Right forelimb (tissue), 1 donor: ENCODE data around the gene KRT75.
"Not testable (repeated sequence)": the region's sequence is repeated elsewhere in the genome, so short reads cannot be mapped to it uniquely, and the experiment has no call there.

Experiments
- DNase-seq: peaks from one replicate; pipeline ENCODE4 v3.0.0-alpha.2; 2018

The KRT75 gene

GRCh38 chr12:52414936-52415335, 19.2 kb downstream of the KRT75 start:
- DNase-seq: no peak

GRCh38 chr12:52413782-52414345, 20.3 kb downstream of the KRT75 start:
- DNase-seq: no peak

DNA sequence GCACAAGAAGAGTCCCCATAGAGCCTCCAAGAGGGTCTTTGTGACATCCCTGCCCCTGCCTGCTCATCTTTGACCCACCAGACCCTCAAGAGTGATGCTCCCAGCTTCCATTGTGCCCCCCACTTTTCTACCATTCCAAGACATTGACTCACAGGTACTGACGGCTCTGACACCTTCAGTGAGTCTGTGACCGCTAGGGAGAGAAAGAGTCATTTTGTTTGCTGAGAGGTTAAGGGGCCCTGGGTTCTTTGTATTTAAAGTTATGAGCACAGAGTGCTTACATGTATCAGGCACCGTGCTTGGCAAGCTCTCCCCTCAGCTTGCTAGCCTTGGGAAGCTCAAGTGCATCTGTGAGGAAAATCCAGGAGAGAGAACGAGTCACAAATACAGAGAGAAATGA, 21.0 kb downstream of the KRT75 start:
- no peak for DNase-seq

DNA sequence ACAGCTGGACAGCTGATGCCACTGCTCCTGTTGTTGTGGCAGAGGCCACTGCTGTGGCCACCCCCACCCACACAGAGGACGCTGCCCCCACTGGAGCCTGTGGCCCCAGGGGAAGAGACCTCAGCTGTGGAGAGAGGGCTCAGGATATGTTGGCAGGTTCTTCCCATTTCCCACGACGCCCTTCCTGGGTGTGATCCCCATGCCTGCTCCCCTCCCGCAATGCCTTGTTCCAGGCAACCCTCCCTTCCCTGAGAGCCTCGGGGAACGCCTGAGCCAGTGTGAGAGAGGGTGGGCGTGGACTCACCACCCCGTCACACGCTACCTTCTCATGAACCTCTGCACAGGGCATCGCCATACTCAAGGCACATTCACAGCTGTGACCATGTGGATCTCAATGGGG, 22.4 kb downstream of the KRT75 start:
- DNase-seq: no peak

- not testable (repeated sequence) for DNase-seq
Observed at GRCh38 chr12:52410589-52411248, 23.5 kb downstream of the KRT75 start.

DNA sequence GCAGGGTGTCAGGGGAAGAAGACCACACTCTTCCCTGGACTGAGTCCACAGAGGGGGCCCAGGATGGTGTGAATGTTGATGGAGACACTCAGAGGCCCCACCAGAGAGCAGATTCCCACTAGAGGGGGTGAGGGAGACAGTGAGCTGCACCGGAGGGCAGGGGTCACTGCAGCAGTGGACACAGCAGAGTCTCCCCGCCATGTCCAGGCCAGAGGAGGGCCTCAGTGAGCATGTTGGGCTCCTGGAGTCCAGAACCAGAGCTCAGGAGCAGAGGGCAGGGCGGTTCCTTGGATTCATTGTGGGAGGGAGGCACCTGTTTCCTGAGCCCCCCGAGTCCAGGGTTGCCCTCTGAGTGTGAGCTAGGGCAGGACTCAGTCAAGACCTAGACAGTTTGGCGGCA, 26.3 kb downstream of the KRT75 start:
- DNase-seq: no peak

- DNase-seq: no peak
Observed at GRCh38 chr12:52405922-52406385, 28.2 kb downstream of the KRT75 start, which contains the start of gene KRT82. Gene KRT82 (minus strand): TSS chr12:52406335. CDS start chr12:52406277, 58 bp downstream.

- DNase-seq: no peak
Observed at GRCh38 chr12:52404951-52405350, 29.2 kb downstream of the KRT75 start.

DNA sequence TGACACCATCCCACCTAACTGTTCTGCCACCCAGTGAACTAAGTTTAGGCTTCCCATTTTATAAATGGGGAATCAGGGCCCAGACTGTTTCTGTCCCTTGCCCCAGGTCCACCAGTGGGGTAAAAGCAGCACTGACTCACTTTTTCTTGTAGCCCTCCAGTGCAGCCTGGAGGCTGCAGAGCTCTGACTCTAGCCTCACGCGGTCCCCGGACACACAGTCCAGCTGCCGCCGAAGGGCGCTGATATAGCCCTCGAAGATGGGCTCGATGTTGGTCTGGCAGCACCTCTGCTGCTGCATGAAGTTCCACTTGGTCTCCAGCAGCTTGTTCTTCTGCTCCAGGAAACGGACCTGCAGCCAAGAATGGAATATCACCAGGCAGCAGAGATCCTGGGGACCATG, 30.6 kb downstream of the KRT75 start:
- no peak for DNase-seq

- no peak for DNase-seq
Observed at GRCh38 chr12:52402873-52403540, 31.2 kb downstream of the KRT75 start.

DNA sequence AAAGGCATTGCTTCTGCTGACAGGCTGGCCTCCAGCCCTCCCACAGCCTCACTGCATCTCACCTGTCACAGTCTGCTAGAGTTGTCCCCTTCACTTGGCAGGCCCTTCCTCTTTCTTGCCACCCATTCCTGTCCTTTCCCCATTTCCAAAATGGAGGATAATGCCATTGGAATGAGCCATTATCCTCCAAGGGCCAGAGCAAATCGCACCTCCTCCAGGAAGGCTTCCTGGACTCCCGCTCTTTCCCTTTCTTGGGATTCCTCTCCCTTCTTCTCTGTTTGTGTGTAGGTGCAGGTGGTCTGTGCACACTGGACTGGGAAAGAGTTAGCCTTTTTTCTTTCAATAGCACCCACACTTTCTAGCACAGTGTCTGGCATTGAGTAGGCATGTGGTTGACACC, 31.8 kb downstream of the KRT75 start:
- no peak for DNase-seq

- no peak for DNase-seq
Observed at GRCh38 chr12:52401926-52402325, 32.2 kb downstream of the KRT75 start.

- DNase-seq: no peak
Observed at GRCh38 chr12:52401526-52401925, 32.6 kb downstream of the KRT75 start.

DNA sequence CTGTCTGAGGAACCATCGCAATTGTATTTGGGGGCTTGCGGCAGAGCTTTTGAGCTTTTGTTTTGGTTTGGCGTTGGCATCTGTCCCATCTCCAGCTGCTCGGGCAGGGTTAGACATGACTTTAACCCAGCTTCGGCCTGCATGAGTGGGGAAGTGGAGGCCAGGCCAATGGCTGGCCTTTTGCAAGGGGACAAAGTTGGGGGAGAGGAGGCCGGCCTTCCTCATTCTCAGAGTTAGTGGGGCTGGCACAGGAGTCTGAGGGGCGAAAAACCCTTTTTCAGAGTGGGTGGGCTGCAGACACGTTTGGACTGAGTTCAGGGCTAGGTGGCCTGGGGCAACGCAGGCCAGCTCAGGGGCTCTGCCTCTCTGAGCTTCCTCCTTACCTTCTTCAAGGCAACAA, 33.3 kb downstream of the KRT75 start:
- DNase-seq: no peak

DNA sequence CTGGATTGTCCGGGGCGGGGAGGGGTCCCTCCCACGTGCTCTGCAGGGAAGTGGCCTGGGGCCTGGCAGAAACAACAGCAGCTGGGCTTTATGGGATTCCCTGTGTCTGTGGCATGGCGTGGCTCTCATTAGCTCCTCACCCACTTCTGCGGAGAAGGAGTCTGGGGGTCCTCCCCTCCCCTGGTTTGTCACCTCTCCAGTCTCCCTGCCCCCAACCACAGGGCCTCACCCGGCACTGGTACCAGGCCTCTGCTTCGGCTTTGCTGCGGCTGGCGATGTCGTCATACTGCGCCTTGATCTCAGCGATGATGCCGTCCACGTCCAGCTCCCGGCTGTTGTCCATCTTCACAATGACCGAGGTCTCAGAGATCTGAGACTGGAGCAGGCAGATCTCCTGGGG, 34.4 kb downstream of the KRT75 start:
- no peak for DNase-seq

DNA sequence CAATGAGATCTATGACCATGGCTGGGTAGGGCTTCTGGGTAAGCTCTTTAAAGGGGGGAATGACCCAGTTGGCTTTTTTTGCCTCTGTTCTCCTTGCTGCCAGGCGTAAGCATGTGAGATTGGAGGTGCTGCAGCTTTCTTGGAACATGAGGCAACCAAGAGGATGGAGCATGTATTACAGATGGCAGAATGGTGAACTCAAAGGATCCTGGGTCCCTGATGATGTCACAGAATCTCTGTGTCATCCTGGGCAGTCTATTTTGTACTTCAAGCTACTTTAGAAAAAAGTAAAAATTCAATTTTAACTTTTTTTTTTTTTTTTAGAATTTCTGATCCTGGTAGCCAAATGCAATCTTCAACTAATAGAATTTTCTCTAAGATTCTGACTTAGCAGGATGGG, 36.0 kb downstream of the KRT75 start:
- no peak for DNase-seq

GRCh38 chr12:52396656-52397055, 37.5 kb downstream of the KRT75 start:
- no peak for DNase-seq

- DNase-seq: no peak
Observed at GRCh38 chr12:52395761-52396434, 38.3 kb downstream of the KRT75 start.

GRCh38 chr12:52394836-52395405, 39.2 kb downstream of the KRT75 start:
- no peak for DNase-seq

DNA sequence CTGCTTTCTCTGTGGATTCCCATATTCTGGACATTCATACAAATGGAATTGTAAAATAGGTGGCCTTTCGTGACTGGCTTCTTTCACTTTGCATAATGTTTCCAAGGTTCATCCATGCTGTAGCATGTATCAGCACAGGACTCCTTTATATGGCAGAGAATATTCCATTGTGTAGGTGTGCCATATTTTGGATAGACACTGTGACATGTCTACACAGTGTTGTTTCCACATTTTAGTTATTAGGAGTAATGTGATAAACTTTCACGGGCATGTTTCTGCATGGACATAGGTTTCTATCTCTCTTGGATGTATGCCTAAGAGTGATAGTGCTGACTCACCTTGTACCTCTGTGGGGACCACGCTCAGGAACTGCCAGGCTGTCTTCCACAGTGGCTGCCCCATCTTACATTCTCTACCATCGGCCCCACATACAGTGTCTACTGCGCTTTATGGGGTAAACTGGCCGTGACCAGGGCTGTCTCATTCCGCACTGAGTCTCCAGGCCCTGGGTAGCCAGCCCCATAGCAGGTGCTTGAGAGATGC, 41.6 kb downstream of the KRT75 start:
- no peak for DNase-seq

DNA sequence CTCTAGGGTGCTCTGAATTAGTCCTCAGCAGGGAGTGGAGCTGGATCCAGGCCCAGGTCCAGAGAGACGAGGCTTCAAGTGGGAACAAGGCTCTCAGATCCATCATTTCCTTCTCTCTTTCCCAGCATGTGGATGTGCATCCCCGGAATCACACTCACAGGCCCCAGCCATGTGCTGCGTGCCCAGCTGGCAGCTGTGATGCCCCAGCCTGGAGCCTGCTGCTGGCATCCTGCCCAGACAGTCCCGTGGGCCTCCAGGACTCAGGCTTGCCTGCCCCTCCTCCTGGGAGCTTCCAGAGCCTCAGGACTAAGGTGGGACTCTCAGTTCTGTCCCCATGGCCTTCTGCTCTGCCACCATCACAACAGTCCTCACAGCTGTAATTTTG, 42.6 kb downstream of the KRT75 start:
- peak; percentile 58 for DNase-seq

DNA sequence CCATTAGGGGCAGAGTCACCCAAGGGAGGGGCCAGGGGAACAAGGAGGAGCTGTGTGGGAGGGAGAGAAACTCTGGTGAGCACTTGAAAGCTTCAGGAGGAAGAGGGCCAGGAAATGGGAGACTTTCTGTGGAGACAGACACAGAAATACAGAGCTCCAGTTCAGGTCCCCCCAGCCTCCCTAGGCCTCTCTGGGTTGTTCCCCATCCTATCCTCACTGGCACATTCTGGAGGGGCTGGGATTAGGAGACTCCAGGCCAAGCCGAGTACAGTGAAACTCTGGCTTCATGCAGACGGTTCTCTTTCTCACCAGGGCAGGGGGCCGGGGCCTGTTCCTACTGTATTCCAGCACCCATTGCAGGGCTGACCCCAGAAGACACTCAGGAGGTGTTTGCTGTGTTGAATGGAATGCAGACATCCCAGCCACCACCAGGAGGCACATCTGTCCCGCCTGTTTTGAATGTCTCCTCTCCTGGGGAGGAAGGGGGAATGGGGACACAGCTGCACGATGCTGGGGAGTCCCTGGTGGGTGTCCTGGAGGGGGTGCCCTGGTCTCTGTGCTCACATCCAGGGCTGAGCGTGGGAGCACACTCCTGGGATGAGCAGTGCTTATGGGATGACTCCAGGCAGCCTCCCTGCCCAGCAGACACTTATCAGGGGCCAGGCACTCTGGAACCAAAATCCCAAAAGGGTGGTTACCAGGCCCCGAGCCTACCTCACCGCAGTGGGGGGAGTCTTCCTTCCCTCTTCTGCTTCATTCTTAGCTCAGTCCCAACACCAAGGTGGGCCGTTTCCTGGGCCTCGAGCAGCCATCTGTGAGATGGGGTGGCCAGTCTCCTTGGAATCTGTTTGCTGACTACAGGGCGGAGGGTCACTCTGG, 43.2 kb downstream of the KRT75 start:
- no peak for DNase-seq
